NCI-H2196 treated with DMSO at 0.1 percent for 48 hours (cell line): ENCODE results near the gene COMTD1.

ENCODE experiments used
- DNase-seq: peaks from one replicate; lab custom pipeline; 2025; ENCODE audit not compliant: unreplicated experiment; lab: John Stamatoyannopoulos, UW

COMTD1 gene

GRCh38 chr10:75235375-75236177 lies at the start of gene COMTD1:
COMTD1 (minus strand) TSS chr10:75235957; CDS start chr10:75235928, 29 bp downstream.
- peak; percentile 89 for DNase-seq

DNA sequence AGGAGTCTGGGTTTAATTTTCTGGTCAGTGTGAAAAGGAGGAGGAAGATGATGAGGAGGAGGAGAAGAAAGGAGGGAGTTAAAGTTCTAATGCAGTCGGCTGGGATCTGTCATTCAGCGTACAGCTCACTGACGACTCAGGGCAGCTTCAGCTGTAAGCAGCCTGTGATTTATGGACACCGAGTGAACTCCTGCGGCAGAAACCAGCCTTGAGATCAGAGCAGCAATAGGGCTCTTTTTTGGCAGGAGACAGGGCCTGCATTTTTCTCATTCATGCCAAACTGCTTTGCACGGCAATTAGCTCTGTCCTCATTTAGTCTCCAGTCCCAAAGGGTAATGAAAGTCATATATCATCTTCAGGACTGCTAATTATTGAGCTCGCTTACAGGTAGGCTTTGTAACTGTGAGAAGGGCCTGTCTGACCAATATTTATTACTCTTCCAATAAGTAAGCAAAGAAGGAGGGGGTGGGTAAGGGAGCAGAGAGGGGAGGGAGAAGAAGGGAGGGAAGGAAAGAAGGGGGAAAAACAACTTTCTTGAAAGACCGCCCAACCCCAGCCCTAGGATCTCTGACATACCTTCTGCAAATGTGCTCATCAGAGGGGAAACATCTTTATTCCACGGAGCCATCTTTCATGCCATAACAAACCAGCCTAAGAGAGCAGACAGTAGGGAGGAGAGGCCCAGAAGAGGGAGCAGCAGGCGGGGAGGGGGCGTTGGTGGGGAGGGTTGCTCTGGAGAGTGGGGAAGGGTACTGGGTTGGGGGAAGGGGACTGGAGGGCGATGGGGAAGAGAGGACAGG lies 48.1 kb upstream of the COMTD1 start:
- DNase-seq: no peak

DNA sequence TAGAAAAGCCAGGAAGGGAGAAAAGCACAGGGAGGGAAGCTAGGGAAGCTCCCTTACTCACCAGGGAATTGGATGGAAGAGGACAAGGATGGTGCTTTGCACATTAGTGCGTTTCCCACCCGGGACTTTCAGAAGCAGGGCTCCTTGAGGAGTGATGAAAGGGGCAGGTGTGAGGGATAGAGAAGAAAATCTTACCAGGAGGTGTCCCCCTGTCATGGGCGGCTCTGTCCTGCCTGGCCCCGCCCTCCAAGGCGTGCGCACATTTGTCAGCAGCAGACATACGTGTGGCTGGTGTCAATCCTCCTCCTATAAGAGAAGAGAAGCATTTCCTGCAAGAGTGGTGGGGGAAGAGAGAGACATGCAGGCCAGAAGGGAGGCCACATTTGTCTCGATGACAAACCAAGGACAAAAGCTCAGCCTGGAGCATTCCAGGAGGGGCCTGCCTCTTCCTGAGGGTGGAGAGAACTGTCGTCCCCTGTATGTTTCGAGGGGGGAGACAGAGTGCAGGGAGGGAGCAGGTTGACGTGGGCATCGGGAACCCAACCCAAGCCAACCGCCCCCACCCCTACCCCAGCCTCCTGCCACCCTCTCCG lies 47.4 kb upstream of the COMTD1 start:
- no peak for DNase-seq

DNA sequence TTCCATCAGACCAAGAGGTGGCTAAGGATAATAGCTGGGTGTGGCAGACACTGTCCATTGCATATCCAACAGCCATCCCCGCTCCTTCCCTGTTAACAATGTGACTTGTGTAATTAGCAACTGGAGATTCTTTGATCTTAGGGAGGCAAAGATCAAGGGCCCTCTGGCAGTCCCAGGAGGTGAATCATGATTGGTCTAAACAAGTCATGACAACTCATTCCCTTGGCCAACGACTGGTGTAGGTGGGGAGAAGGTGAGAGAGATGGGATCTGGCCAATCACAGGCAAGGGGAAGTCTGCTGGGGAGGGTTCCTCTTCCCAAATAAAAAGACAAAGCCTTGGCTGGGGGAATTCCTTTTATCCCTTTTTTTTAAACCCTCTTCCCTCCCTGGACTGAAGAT lies 46.2 kb upstream of the COMTD1 start:
- no peak for DNase-seq

DNA sequence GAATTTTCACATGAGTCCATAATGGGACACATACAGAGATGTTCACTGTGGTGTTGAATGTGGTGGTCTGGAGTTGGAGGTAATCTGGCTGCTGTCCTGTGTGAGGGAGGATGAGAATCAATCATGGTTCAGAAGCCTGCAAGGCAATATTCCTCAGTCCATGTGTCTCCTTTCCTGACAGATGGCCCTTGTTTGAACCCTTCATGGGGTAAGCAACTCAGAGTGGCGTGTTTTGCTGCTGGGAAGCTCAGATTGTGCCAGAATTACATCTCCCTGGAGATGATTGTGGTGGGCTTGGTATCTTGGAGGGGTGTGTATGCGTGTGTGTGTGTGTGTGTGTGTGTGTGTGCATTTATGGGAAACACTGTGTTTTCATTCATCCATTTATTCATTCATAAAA lies 44.5 kb upstream of the COMTD1 start:
- no peak for DNase-seq

- no peak for DNase-seq
These were observed 40.5 kb upstream of the COMTD1 start for GRCh38 chr10:75276069-75276872.

- no peak for DNase-seq
These were observed 37.1 kb upstream of the COMTD1 start for GRCh38 chr10:75272896-75273295.

- no peak for DNase-seq
These were observed 36.3 kb upstream of the COMTD1 start for GRCh38 chr10:75272094-75272493.

DNA sequence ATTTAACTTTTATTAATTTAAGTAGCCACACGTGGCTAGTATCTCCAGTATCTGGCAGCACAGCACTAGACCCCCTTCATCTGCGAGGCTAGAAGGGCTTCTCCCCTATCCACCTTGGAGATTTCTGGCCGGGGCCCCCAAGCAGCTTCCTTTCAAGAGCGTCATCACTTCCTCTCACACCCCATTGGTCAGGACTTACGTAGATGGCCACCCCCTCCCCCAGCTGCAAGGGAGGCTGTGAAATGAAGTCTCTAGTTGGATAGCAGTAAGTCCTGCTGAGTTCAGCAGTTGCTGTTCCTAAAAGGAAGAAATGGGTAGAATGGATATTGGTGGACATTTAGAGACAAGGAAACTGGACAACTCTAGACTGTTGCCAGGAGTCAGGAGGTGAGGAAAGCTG lies 33.8 kb upstream of the COMTD1 start:
- DNase-seq: no peak

GRCh38 chr10:75266945-75267344 lies 31.2 kb upstream of the COMTD1 start:
- DNase-seq: no peak

DNA sequence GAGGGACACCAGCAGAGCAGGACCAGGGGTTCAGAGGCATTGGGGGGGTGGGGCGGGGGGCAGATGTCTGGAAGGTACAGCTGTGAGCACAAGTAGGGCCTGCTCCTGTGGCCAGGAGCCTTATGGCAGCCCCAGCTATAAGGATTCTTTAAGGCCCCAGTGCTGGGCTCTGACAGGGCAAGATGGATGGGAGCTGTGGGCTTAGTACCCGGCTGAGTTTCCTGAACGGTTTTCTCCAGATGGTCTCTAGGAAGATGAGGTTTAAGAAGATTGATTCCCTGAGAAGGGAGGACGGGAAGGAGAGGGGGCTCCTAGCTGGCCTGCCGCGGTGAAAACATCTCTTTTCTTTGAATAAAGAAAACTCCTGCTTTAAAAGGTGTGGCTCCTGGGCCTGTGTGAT lies 30.1 kb upstream of the COMTD1 start:
- DNase-seq: no peak

DNA sequence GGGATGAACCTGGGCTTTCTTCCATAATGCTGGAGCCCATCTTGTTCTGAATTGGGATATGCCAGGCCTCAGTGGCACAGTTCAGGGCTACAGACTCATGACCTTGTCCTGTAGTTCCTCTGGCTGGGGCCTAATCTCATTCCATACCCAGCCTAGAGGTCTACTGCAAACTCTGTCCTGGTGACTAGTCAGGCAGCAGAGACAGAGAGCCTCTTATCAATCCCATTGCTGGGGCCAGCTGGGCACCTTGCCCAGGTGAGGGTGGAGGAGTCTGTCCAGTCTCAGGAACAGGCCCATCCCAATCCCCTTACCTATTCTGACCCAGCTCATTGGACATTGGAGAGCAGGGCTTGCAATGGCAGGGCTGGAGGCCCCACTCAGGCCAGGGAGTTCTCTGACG lies 28.0 kb upstream of the COMTD1 start:
- no peak for DNase-seq

- no peak for DNase-seq
These were observed 26.3 kb upstream of the COMTD1 start for GRCh38 chr10:75261813-75262705.

- no peak for DNase-seq
These were observed 25.2 kb upstream of the COMTD1 start for GRCh38 chr10:75260990-75261389.

DNA sequence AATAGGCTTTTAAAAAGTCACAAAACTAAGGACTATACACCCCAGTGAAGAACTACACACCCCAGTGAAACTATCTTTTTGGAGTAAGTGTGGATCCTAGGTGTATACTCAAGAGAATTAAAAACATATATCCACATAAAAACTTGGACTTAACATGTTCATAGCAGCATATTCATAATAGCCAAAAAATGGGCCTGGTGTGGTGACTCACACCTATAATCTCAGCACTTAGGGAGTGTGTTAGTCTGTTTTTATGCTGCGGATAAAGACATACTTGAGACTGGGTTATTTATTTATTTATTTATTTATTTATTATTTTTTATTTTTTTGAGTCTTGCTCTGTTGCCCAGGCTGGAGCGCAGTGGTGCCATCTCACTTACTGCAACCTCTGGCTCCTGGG lies 19.0 kb upstream of the COMTD1 start:
- no peak for DNase-seq

DNA sequence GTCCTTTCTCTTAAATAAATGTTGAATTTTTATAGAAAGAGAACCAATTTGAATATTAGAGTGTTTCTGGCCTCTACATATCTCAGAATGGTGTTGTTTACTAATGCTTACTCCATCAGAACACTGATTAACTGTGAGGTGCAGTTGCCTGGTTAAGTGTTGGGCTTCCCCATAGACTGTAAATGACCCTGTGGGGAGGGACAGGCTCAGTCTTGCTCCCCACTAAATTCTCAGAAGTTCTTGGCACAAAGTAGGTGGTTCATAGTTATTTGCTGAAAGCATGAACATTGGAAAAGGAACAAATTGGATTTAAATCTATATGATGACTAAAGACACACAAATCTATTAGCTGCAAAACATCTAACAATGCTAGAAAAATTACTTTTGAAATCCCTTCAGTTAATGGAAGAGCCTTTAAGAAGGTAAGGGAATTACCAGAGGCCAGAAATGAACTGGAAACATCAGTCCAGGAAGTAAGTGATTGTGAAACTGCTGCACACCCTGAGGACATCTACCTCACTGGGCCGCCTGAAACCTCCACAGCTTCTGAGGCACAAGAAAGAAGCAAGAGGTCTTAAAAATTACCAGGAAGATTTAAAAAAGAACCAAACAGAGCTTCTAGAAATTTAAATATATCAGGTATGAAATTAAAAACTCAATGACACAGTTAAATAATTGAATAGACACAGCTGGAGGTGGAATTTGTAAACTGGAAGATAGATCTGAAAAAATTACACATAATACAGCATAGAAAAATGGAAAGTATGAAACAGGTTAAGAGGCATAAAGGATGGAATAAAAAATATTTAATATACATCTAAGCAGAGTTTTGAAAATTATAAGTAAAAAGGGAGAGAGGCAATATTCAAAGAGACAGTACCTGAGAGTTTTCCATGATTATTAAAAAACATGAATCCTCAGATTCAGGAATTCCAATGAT lies 17.8 kb upstream of the COMTD1 start:
- no peak for DNase-seq

DNA sequence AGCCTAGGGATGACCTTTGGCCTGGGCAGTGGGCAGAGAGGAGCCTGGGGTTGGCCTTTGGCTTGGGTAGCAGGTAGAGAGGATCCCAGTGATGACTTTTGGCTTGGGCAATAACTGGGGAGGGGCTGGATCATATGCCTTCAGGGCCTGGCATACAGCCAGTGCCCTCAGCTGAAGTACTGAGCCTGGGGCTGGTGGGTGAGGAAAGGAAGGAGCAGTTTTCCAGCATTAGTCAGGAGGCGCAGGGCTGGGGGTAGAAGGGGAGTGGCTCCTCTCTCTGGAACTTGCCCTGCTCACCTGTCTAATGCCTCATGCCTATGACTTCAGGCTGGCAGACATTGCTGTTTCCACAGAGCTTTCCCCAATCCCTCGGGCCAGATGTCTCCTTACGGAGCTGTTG lies 15.2 kb upstream of the COMTD1 start:
- DNase-seq: no peak

- DNase-seq: no peak
These were observed 12.0 kb upstream of the COMTD1 start for GRCh38 chr10:75247797-75248196.

DNA sequence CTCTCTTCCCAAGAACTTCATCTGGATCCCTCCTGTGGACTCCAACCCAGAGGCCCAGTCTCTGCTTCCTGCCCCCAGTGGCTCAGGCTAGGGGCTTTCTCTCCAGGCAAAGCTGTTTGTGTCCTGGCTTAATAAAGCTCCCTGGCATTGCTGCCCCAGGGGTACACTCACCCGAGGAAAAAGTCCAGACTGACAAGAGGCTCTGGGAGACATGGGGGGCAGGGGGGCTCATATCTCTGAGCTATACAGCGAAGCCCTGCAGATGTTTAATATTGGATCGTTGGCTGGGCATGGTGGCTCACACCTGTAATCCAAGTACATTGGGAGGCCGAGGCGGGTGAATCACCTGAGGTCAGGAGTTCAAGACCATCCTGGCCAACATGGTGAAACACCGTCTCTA lies 10.7 kb upstream of the COMTD1 start:
- no peak for DNase-seq
